LNCaP clone FGC (cell line): ENCODE measurements around the gene CNOT4.

ENCODE experiments used
- DNase-seq: peaks from one replicate; pipeline ENCODE4 v3.0.0-alpha.2; 2011; ENCODE audit warnings: low read depth
- H3K4me3 ChIP-seq: 2 replicates; pipeline ENCODE4 v1.5.1; 2011; ENCODE audit warnings: mild to moderate bottlenecking, low read depth, low read length, control low read depth
- CTCF ChIP-seq: IDR thresholded peaks from 2 replicates; pipeline ENCODE4 v1.5.1; 2012; ENCODE audit warnings: mild to moderate bottlenecking; ENCODE audit not compliant: control insufficient read depth, insufficient read depth; ENCODE audit errors: extremely low read depth

Gene CNOT4

DNA sequence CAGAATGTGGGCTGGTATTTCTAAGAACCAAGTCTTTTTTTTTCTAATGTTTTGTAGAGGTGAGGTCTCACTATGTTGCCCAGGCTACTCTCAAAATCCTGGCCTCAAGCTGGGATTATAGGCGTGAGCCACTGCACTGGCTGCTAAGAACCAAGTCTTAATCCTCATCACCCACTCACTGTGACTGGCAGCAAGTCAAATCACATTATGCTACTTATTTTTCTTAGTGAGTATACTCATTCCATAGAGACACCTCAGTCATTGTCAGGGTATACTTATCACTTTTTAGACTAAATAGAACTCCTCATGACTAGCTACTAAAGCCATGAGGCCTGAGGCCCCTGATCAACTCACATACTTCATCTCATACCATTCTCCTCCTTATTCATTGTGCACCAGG lies 160.2 kb downstream of the CNOT4 start:
- H3K4me3 ChIP-seq, result no peak overlapping the region
- no peak for DNase-seq
- TF ChIP-seq CTCF, result no peak

DNA sequence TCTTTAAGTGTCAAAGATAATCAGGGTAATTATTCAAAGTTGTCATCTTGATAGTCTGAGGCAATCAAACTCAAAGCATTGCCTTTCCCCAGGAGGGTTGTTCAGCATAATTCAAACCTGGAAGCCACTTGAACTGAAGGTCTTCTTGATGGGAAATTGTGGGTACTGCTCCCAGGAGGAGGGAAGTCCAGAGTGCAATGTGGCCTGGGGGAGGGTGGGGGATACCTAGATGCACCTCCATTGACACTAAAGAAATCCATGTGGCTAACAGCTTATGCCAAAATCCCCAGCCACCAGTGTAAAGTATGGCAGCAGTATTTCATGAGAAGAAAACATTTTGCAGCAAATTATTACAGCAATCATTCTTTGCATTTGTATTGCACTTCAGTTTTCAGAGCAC lies 161.4 kb downstream of the CNOT4 start:
- no peak overlapping the region for H3K4me3 ChIP-seq
- TF ChIP-seq CTCF, result no peak
- no peak for DNase-seq

DNA sequence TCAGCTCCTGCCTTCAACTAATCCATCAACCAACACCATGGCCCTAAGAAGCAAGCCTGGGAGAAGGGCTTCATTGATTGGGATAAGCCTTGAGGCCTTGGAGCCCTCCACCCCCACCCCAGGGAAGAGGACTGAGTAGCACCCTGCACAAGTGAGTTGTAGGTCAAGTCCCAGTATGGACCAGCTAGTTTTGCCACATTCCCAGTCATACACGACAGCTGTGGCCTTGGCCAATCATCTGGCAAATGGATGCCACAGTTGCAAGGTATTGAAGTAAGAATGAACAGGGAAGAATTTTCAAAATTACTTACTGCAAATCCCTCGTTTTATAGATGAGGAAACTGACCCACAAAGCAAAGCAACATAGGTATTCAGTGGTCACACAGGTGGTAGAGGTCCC lies 166.5 kb downstream of the CNOT4 start:
- no peak for DNase-seq
- no peak overlapping the region for H3K4me3 ChIP-seq
- TF ChIP-seq CTCF, result no peak

DNA sequence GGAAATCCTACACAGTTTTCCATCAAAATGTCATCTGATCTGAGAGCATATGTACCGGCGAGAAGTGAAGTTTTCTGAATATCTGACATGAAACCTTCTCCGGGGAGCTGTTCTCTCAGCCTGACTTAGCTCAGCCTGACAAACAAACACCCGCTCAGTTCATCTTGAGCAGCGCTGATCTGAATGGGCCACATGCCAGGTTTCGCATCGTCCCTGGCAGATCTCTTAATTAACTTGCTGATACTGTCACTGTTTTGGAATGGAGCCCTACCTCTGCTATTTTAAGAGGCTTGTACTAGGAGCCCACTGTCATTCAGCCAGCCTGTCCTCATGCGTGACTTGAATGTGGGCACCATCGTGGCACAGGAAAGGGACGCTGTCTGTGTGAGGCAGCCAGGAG lies 167.0 kb downstream of the CNOT4 start:
- TF ChIP-seq CTCF, result no peak
- peak; percentile 44 for DNase-seq
- no peak overlapping the region for H3K4me3 ChIP-seq

DNA sequence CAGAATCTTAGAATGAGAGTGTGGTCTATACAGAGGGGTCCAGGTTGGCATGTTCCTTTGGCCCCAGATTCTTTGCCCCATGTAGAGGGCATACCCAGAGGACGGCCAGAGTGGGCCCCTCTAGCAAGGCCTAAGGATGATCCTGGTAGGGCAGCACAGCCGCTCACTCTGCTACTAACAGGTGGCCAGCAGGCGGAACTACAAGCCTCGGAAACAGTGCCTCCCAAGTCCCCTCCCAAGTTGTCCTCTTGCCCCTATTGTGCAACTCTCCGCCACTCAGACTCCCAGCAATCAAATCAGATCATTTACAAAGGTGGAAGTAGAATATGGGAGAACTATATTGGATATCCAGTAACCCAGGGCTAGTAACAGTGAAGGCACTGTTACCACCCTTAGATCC lies 168.9 kb downstream of the CNOT4 start:
- H3K4me3 ChIP-seq, result no peak overlapping the region
- no peak for DNase-seq
- TF ChIP-seq CTCF, result no peak

- DNase-seq, result no peak
- no peak overlapping the region for H3K4me3 ChIP-seq
- TF ChIP-seq CTCF, result no peak
These were observed 171.8 kb downstream of the CNOT4 start for GRCh38 chr7:135337977-135338550.

DNA sequence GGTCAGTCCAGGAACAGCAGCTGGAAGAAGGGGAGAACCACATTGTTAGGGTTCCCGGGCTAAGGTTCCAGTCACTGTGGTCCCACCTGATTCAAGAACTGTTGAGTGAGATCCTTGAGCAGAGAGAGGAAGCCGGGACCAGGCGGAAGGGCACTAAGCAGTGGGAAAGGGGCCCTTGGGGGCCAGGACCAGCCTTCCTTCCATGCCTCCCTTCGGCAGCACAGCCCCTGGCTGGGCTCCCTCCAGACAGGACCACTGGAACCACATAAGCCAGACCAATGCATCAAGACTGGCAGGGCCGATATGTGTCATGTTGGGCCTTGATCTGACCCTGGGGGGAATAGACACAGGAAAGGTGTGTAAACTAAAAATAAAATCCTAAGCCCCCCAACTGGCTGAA lies 172.4 kb downstream of the CNOT4 start:
- H3K4me3 ChIP-seq, result no peak overlapping the region
- no peak for TF ChIP-seq CTCF
- no peak for DNase-seq
